Colonic mucosa (tissue), 4 donors: ENCODE measurements around the gene ANP32A. TPM values are rescaled to one million over a fixed set of nuclear protein-coding genes. Genes with fewer than 3 reads are reported as not detected.

Experiments used
- DNase-seq: peaks from one replicate; pipeline ENCODE4 v3.0.0-alpha.2; 2020
- H3K27ac ChIP-seq: fragments of 200-600 bp; one replicate; pipeline ENCODE4 v1.8.0; 2021
- H3K27me3 ChIP-seq: fragments of 200-600 bp; one replicate; pipeline ENCODE4 v1.8.0; 2021
- H3K36me3 ChIP-seq: fragments of 200-600 bp; one replicate; pipeline ENCODE4 v1.8.0; 2021
- H3K4me1 ChIP-seq: fragments of 200-600 bp; one replicate; pipeline ENCODE4 v1.8.0; 2021; ENCODE audit warnings: mild to moderate bottlenecking
- H3K4me3 ChIP-seq: fragments of 200-600 bp; one replicate; pipeline ENCODE4 v1.8.0; 2021
- H3K9ac ChIP-seq, 2 donors: one replicate each; pipeline ENCODE4 v1.7.0; 2013; ENCODE audit warnings: control low read depth in 2 of 2, low read depth in 2 of 2, low read length in 2 of 2
- H3K9me3 ChIP-seq: fragments of 200-600 bp; one replicate; pipeline ENCODE4 v1.8.0; 2021
- intact Hi-C: fragments of 100-400 bp; cut with DNase I; formaldehyde crosslinking; loops from one replicate; pipeline ENCODE4 v1.14.1; 2022
- total RNA-seq, 2 donors: library from RNA; stranded (reverse); fragmentation: NEBNext Ultra II Directional in 1 of 2; extraction: Animal tissue kit (Norgen Biotek cat#: 25700) in 1 of 2; gene quantifications; one replicate each; pipeline ENCODE4 v1.2.1, GENCODE V29; 2021
- TF ChIP-seq, protein P1 (sequence below): fragments of 200-600 bp; IDR thresholded peaks from one replicate; pipeline ENCODE4 v1.8.0; 2022; ENCODE audit warnings: antibody characterized with exemption, mild to moderate bottlenecking
- donor health status: healthy.
- donor health status: DM: no; HTN: no; CAD: no.
- donor health status: DM: no; HTN: no; CAD: no.

The ANP32A gene
- total RNA-seq, 2 donors from 2014 or later = 126 to 177 TPM

DNA sequence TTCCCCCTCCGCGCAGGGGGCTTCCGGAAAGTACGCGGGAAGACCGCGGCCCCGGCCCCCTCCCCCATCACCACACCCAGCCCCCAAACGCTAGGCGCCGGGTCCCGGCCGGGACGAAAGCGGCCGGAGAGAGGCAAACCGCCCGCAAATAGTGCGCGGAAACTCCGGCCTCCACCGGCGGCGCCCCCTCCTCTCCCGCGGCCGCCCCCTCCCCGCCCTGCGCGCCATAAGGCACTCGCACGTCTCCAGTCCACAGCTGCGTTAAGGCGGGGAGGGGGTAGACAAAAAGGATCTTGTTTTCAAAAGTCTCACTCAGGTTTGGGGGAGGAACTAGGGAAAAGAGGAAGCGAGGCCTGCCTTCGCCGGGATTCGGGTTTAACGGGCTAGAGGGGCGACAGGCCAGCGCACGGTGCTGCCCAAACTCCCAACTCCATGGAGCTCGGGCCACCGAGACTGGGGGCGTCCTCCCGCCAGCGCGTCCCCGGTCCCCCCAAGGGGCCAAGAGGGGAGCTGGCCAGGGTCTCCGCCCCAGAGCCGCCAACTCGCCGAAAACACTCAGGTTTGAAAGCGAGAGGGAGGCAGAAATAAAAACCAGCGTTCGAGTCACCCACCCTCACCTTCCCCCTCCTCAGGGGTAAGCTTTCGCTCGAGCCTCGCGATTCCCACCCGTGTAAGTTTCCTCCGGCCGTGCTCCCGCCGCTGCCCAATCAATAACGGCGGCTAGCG, 1.8 kb downstream of the ANP32A start:
- Histone ChIP-seq H3K9ac (peak overlapping the region; percentile 89 to 96), H3K4me1 (peaks cover 11% of the 10 kb centered on the region), H3K27me3 (no peaks in the 10 kb centered on the region), H3K4me3 (peak overlapping the region; percentile 88), H3K9me3 (no peaks in the 10 kb centered on the region), H3K27ac (peak overlapping the region; percentile 99), H3K36me3 (no peaks in the 10 kb centered on the region)
- TF ChIP-seq, protein P1, sequence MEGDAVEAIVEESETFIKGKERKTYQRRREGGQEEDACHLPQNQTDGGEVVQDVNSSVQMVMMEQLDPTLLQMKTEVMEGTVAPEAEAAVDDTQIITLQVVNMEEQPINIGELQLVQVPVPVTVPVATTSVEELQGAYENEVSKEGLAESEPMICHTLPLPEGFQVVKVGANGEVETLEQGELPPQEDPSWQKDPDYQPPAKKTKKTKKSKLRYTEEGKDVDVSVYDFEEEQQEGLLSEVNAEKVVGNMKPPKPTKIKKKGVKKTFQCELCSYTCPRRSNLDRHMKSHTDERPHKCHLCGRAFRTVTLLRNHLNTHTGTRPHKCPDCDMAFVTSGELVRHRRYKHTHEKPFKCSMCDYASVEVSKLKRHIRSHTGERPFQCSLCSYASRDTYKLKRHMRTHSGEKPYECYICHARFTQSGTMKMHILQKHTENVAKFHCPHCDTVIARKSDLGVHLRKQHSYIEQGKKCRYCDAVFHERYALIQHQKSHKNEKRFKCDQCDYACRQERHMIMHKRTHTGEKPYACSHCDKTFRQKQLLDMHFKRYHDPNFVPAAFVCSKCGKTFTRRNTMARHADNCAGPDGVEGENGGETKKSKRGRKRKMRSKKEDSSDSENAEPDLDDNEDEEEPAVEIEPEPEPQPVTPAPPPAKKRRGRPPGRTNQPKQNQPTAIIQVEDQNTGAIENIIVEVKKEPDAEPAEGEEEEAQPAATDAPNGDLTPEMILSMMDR = no peak
- DNase-seq = peak; percentile 47
- intact Hi-C loops = no loop called here

DNA sequence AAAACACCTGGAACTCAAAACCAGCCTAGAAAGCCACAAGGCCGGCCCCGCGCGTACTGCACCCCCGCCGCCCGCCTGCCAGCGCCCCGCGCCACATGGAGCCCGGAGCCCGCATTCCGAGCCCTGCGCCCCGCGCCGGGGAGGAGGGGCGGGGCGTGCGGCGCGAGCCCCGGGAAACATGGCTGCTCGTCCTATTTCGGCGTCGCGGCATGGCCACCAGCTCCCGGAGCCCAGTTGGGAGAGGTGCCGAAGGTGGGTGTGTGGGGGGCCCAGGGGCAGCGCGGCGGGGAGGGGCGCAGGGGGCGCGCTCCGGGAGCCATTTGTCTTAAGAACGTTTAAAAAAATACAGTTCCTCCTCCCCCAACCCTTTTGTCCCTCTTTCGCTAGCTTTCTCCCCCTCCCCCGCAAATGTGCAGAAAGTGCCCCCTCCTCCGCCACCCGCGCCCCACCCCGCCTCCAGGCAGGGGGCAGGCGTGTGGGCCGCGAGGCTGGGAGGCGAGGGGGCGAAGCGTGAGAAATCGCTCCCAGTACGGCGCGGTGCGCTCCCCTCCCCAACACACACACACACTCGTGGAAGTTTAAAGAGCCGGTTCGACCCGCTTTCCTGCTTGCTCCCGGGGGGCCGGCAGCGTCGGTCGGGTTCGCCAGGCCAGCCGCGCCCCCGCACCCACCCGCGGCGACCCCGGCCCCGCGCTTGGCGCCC, 2.5 kb downstream of the ANP32A start:
- DNase-seq = peak; percentile 62
- Histone ChIP-seq H3K9ac (peak overlapping the region; percentile 89 to 96), H3K4me3 (peak overlapping the region; percentile 88), H3K27me3 (no peaks in the 10 kb centered on the region), H3K4me1 (peaks cover 12% of the 10 kb centered on the region), H3K27ac (peak overlapping the region; percentile 99), H3K36me3 (no peaks in the 10 kb centered on the region), H3K9me3 (no peaks in the 10 kb centered on the region)
- TF ChIP-seq, protein P1 = no peak
- intact Hi-C loops = no loop called here

DNA sequence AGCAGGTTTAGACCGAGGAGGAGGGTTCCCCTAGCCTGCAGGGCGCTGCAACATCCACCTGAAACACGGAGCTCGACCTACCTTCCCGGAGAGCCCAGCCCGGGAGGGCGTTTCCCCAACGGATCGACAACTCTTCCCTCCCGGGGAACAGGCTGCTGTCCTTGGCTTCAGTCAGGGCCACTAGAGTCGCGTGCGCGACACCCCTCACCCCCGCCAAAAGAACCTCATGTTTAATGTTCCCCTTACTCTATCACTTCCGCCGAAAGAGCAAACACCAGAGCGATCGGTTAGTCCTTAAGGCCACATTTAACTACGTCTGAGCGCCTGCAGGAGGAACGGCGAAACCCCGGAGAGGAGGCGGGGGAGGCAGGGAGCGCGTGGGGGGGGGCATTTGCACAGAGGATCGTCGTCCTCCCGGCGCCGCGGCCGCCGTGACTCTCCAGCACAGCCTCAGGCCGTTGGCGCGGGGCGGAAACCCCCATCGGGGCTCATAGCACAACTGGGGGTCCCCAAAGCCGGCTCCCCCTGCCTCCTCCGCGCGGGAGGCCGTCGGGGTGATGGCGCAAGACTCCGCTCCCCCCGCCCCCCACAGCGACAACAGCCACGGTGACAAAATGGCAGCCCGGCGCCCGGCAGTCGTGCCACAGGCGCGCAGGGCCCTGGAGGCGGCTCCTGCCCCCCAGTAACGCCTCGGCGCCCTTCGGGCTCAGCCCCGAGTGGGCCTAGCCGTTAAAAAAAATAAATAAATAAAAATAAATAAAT, 3.2 kb downstream of the ANP32A start:
- H3K4me1 ChIP-seq = peaks cover 18% of the 10 kb centered on the region
- peak overlapping the region; percentile 99 for H3K27ac ChIP-seq
- H3K9ac ChIP-seq = peak overlapping the region; percentile 89 to 96
- peak; percentile 78 for DNase-seq
- no peaks in the 10 kb centered on the region for H3K27me3 ChIP-seq
- TF ChIP-seq, protein P1 = no peak
- peak overlapping the region; percentile 88 for H3K4me3 ChIP-seq
- no peaks in the 10 kb centered on the region for H3K36me3 ChIP-seq
- no peaks in the 10 kb centered on the region for H3K9me3 ChIP-seq
- intact Hi-C loops = no loop called here

DNA sequence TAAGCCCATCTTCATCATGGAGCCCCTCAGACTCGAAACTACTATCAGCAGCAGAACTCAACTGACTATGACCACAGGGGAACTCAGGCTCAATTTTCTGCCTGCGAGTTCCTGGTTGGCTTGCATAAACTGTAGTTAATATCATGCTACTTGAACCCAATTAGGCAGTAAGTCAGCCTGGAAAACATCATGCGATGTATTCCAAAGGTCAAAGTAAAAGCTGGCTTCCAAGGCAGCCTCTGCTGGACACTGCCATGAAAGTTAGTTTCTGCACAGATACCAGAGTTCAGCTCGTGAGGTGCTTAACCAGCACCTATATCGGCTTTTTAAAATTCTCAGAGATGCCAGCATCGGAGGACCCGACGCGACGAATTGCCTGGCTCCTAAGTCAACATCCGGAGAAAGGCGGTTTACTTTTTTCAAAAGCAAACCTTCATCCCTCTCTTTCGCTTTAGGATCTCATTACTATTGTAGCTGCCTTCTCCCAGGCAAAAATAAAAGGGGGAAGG, 3.8 kb downstream of the ANP32A start:
- no peaks in the 10 kb centered on the region for H3K36me3 ChIP-seq
- peak overlapping the region; percentile 89 to 96 for H3K9ac ChIP-seq
- peak; percentile 60 for DNase-seq
- peak overlapping the region; percentile 88 for H3K4me3 ChIP-seq
- H3K4me1 ChIP-seq = peaks cover 18% of the 10 kb centered on the region
- no peaks in the 10 kb centered on the region for H3K9me3 ChIP-seq
- TF ChIP-seq, protein P1 = no peak
- intact Hi-C loops = no loop called here
- no peaks in the 10 kb centered on the region for H3K27me3 ChIP-seq
- peak overlapping the region; percentile 99 for H3K27ac ChIP-seq

DNA sequence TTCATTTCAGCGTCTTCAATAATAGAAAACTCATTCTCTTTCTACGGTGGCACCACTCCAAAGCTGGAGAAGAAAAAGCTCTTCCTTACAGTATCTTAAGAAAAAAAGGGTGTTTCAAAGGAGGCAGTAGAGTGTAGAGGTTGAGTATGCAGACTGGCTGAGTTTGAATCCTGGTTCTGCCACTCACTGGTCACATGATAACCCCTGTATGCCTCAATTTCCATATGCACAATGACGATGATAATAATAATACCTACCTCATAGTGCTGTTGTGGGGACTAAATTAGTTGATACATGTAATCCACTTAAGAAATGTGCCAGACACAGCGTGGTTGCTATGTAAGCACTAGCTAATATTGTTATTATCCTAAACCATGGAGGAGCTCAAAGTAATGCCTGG, 4.5 kb downstream of the ANP32A start:
- intact Hi-C loops = no loop called here
- Histone ChIP-seq H3K4me1 (peaks cover 18% of the 10 kb centered on the region), H3K4me3 (peak overlapping the region; percentile 88), H3K36me3 (no peaks in the 10 kb centered on the region), H3K9ac (peak overlapping the region; percentile 6 to 96), H3K27me3 (no peaks in the 10 kb centered on the region), H3K9me3 (no peaks in the 10 kb centered on the region), H3K27ac (peak overlapping the region; percentile 99)
- DNase-seq = no peak
- TF ChIP-seq, protein P1 = no peak
